NK-92 (cell line): ENCODE measurements around the gene PSMC3.
A peak's percentile ranks its signal among the peaks of the same experiment; 100 is the strongest.

Experiments used
- DNase-seq: peaks from one replicate; lab custom pipeline; 2025; ENCODE audit not compliant: unreplicated experiment; lab: John Stamatoyannopoulos, UW

The PSMC3 gene

GRCh38 chr11:47413908-47414684, 12.1 kb downstream of the PSMC3 start:
- DNase-seq = no peak

- no peak for DNase-seq
Observed at GRCh38 chr11:47413351-47413750, 12.9 kb downstream of the PSMC3 start.

- no peak for DNase-seq
Observed at GRCh38 chr11:47411884-47412746, 14.1 kb downstream of the PSMC3 start.

- no peak for DNase-seq
Observed at GRCh38 chr11:47410370-47411264, 15.6 kb downstream of the PSMC3 start.

- no peak for DNase-seq
Observed at GRCh38 chr11:47409440-47410369, 16.5 kb downstream of the PSMC3 start.

- DNase-seq = no peak
Observed at GRCh38 chr11:47408598-47409439, 17.4 kb downstream of the PSMC3 start.

- peak; percentile 40 for DNase-seq
Observed at GRCh38 chr11:47407746-47408590, 18.3 kb downstream of the PSMC3 start, which contains the start of gene SLC39A13. TSS of gene SLC39A13 (plus strand) at chr11:47408590. CDS start at chr11:47410095, 1,505 bp downstream.

- no peak for DNase-seq
Observed at GRCh38 chr11:47406896-47407745, 19.1 kb downstream of the PSMC3 start.

GRCh38 chr11:47403571-47403970, 22.7 kb downstream of the PSMC3 start:
- no peak for DNase-seq

- no peak for DNase-seq
Observed at GRCh38 chr11:47403135-47403534, 23.1 kb downstream of the PSMC3 start.

GRCh38 chr11:47400768-47401279, 25.4 kb downstream of the PSMC3 start:
- no peak for DNase-seq

GRCh38 chr11:47399860-47400767, 26.1 kb downstream of the PSMC3 start:
- no peak for DNase-seq

GRCh38 chr11:47398551-47398950, 27.7 kb downstream of the PSMC3 start:
- DNase-seq = no peak

GRCh38 chr11:47398011-47398410, 28.2 kb downstream of the PSMC3 start:
- DNase-seq = no peak

GRCh38 chr11:47396049-47396320, 30.3 kb downstream of the PSMC3 start:
- no peak for DNase-seq
